Bronchial epithelial cell (primary cell): ENCODE results near the gene XIAP. TPM values are rescaled to one million over a fixed set of nuclear protein-coding genes. Genes with fewer than 3 reads are reported as not detected.
"Not testable (repeated sequence)": the region's sequence is repeated elsewhere in the genome, so short reads cannot be mapped to it uniquely, and the experiment has no call there.

ENCODE experiments used
- DNase-seq: peaks from one replicate; pipeline ENCODE4 v3.0.0-alpha.2; 2010; ENCODE audit warnings: low read depth
- FAIRE-seq: peaks from 2 replicates; lab custom pipeline; 2011; peaks lifted over from hg19 to GRCh38; lab: Jason Lieb, UNC
- H3K27me3 ChIP-seq: 2 replicates; pipeline ENCODE4 v1.5.1; 2011; ENCODE audit warnings: low read length; ENCODE audit not compliant: control insufficient read depth, insufficient read depth
- H3K36me3 ChIP-seq: 2 replicates; pipeline ENCODE4 v1.5.1; 2011; ENCODE audit warnings: low read length; ENCODE audit not compliant: control insufficient read depth, insufficient read depth
- H3K4me3 ChIP-seq: 2 replicates; pipeline ENCODE4 v1.5.1; 2011; ENCODE audit warnings: mild to moderate bottlenecking, low read depth, low read length, control low read depth
- CTCF ChIP-seq: IDR thresholded peaks from 2 replicates; pipeline ENCODE4 v1.5.1; 2011; ENCODE audit warnings: mild to moderate bottlenecking, moderate library complexity, low read length, control low read depth, inconsistent platforms; ENCODE audit not compliant: insufficient read depth, severe bottlenecking
- total RNA-seq: library from RNA; depleted of rRNA; stranded (reverse); fragments of >200 nt; gene quantifications from 2 replicates; pipeline ENCODE4 v1.2.1, GENCODE V29; 2014

Gene XIAP
- 41.6 and 43.3 TPM in 2 replicates for total RNA-seq

- peak; percentile 73 for DNase-seq
- Histone ChIP-seq H3K36me3 (no peaks in the 10 kb centered on the region), H3K4me3 (peak within 1 kb of the TSS; percentile 64), H3K27me3 (no peaks in the 10 kb centered on the region)
- FAIRE-seq: no peak
- TF ChIP-seq CTCF: no peak
These were observed at the start of gene XIAP for GRCh38 chrX:123859846-123860838. Gene XIAP, plus strand, starts transcription at chrX:123860053. Its CDS starts 25,610 bp downstream, at chrX:123885663.

- DNase-seq (no peak), FAIRE-seq (no peak)
- Histone ChIP-seq H3K36me3 (no peaks in the 10 kb centered on the region), H3K27me3 (no peaks in the 10 kb centered on the region), H3K4me3 (no peak overlapping the region)
- no peak for TF ChIP-seq CTCF
These were observed 45.5 kb upstream of the XIAP start for GRCh38 chrX:123814343-123814742.

DNA sequence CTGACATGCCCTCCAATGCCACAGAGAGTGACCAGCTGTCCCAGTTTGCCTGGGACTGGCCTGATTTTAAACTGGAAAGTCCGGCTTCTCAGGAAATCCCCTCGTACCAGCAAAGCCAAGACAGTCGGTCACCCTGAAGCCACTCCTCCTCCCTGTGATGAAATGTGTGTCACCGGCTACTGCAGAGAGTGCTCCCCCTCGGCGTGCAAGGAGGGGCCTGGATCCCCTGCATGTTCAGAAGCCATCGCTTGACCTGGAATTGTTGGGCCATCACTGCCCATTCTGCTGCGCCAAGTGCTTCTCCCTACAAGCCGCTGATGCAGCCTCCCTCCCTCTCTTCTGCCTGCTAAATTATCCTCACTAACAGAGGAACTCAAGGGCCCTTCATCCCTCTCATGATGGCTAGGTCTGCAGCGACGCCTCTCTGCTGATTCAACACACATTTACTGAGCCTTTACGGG lies 44.9 kb upstream of the XIAP start:
- not testable (repeated sequence) for H3K36me3 ChIP-seq, DNase-seq, H3K27me3 ChIP-seq, H3K4me3 ChIP-seq
- FAIRE-seq: peak; percentile 13

DNA sequence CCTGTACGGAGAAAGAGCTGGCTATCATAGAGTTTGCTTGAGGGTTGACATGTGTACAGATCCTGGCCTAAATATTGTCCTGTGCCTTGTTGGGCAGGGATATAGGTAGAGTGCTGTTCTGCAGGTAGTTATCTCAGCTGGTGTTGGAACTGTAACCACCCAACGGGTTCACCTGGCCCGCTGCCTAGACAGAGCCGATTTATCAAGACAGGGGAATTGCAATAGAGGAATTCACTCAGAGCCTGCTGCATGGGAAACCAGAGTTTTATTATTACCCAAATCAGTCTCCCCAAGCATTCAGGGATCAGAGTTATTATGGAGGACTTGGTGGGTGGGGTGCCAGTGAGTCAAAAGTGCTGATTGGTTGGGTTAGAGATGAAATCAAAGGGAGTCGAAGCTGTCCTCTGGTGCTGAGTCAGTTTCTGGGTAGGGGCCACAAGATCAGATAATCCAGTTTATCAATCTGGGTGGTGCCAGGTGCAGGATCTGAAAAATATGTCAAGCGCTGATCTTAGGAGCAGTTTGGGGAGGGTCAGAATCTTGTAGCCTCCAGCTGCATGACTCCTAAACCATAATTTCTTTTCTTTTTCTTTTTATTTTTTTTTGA lies 42.5 kb upstream of the XIAP start:
- H3K27me3 ChIP-seq: no peaks in the 10 kb centered on the region
- no peaks in the 10 kb centered on the region for H3K36me3 ChIP-seq
- no peak for DNase-seq
- TF ChIP-seq CTCF: no peak
- no peak overlapping the region for H3K4me3 ChIP-seq
- no peak for FAIRE-seq

DNA sequence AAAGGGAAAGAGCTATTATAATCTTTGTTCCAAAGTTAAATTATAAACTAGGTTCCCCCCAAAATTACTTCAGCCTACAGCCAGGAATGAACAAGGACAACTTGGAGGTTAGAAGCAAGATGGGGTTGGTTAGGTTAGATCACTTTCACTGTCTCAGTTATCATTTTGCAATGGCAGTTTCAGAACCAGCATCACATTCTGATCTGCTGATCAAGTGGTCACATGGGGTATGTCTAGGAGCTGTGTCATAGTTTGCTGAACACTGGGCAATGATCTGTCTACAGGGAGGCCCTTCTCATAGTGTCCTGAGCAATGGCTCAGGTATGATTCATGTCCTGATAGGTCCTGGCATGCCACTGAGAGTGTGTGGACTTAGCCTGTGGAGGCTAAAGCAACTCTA lies 41.6 kb upstream of the XIAP start:
- no peaks in the 10 kb centered on the region for H3K27me3 ChIP-seq

More for the DNA sequence above, 41.6 kb upstream of the XIAP start:
- TF ChIP-seq CTCF: no peak
- FAIRE-seq (peak; percentile 88), DNase-seq (peak; percentile 97)
- Histone ChIP-seq H3K36me3 (no peaks in the 10 kb centered on the region), H3K4me3 (no peak overlapping the region)
